ENCODE results near the gene NAT14. TPM values are rescaled to one million over a fixed set of nuclear protein-coding genes. Genes with fewer than 3 reads are reported as not detected.

The NAT14 gene
- total RNA-seq, 1 experiment from 2014 or later, result 93.1 TPM

DNA sequence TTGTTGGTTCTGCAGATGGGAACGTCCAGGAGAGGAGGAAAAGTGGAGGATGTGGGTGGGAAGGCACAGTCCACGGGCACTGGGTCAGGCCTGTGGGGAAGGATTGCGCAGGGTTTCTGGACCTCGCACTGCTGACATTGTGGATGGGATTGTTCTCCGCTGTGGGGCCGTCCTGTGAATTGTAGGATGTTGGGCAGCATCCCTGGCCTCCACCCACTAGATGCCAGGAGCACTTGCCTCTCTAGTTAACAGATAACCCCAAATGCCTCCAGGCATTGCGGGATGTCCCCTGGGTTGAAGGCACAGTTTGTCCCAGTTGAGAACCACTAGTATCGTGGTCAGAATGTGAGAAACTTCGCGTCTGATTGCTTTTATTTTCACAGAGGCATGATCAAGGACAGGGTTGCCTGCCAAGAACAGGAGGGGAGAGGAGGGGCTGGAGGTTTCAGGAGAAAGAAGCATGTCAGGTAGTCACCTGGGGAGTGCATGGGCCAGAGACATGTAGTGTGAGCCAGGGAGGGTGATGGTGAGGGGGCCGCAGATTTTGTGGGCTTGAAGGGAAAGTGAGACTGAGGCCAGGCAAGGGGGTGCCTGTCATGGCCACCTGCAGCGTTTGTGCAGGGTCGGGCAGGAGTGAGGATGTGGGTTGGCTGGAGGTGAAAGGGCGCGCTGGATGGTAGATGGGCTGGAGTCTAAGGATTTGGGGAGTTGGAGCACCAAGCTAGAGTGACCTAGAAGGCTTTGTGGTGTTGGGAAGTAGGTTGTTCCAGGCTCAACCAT lies 5.3 kb upstream of the NAT14 start:
- Histone ChIP-seq H3K4me3 (ENCODE audit: low read depth in 2 of 2, low read length in 2 of 2) (no peak overlapping the region), H3K36me3 (ENCODE audit: control insufficient read depth, insufficient read depth, low read length) (no peaks in the 10 kb centered on the region), H3K27ac (ENCODE audit: low read length) (no peak overlapping the region), H3K9me3 (ENCODE audit: control insufficient read depth, insufficient read depth, low read depth, low read length) (no peaks in the 10 kb centered on the region), H3K27me3 (ENCODE audit: control insufficient read depth, insufficient read depth, low read length) (no peaks in the 10 kb centered on the region), H3K4me1 (ENCODE audit: control insufficient read depth, insufficient read depth, low read length) (peaks cover 39% of the 10 kb centered on the region)
- POLR2A ChIA-PET, result no interaction called here
- intact Hi-C loops (cut with micrococcal nuclease; ENCODE audit: unreplicated experiment) (no loop called here), in situ Hi-C loops (cut with HindIII; ENCODE audit: low pct_unique_long_range_greater_than_20kb, low sequenced_read_pairs) (no loop called here)
- DNase-seq (ENCODE audit: low read depth, low spot score) (no peak), ATAC-seq (no peak)
- CTCF ChIA-PET, result interaction anchor here (0.5 to 1.1 kb wide), 2 partner anchors 16 to 57 kb away, joined by 3 to 4 read pairs; partner anchors contain the start of gene SBK2
- BruUV-seq (replicated peaks), result no TSS peak
- TF ChIP-seq, protein P1, sequence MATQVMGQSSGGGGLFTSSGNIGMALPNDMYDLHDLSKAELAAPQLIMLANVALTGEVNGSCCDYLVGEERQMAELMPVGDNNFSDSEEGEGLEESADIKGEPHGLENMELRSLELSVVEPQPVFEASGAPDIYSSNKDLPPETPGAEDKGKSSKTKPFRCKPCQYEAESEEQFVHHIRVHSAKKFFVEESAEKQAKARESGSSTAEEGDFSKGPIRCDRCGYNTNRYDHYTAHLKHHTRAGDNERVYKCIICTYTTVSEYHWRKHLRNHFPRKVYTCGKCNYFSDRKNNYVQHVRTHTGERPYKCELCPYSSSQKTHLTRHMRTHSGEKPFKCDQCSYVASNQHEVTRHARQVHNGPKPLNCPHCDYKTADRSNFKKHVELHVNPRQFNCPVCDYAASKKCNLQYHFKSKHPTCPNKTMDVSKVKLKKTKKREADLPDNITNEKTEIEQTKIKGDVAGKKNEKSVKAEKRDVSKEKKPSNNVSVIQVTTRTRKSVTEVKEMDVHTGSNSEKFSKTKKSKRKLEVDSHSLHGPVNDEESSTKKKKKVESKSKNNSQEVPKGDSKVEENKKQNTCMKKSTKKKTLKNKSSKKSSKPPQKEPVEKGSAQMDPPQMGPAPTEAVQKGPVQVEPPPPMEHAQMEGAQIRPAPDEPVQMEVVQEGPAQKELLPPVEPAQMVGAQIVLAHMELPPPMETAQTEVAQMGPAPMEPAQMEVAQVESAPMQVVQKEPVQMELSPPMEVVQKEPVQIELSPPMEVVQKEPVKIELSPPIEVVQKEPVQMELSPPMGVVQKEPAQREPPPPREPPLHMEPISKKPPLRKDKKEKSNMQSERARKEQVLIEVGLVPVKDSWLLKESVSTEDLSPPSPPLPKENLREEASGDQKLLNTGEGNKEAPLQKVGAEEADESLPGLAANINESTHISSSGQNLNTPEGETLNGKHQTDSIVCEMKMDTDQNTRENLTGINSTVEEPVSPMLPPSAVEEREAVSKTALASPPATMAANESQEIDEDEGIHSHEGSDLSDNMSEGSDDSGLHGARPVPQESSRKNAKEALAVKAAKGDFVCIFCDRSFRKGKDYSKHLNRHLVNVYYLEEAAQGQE (IDR thresholded peaks at IDR 0.05; ENCODE audit: insufficient read depth in 1 of 2, low read depth in 2 of 2, low read length in 1 of 2), result no peak
- TF ChIP-seq, protein P2, sequence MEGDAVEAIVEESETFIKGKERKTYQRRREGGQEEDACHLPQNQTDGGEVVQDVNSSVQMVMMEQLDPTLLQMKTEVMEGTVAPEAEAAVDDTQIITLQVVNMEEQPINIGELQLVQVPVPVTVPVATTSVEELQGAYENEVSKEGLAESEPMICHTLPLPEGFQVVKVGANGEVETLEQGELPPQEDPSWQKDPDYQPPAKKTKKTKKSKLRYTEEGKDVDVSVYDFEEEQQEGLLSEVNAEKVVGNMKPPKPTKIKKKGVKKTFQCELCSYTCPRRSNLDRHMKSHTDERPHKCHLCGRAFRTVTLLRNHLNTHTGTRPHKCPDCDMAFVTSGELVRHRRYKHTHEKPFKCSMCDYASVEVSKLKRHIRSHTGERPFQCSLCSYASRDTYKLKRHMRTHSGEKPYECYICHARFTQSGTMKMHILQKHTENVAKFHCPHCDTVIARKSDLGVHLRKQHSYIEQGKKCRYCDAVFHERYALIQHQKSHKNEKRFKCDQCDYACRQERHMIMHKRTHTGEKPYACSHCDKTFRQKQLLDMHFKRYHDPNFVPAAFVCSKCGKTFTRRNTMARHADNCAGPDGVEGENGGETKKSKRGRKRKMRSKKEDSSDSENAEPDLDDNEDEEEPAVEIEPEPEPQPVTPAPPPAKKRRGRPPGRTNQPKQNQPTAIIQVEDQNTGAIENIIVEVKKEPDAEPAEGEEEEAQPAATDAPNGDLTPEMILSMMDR (IDR thresholded peaks at IDR 0.05), result no peak
- TF ChIP-seq POLR2AphosphoS5 (IDR thresholded peaks at IDR 0.05; ENCODE audit: low read depth, low read length) (no peak), TCF7L2 (IDR thresholded peaks at IDR 0.05; ENCODE audit: low read depth, low read length) (no peak), SIN3A (IDR thresholded peaks at IDR 0.05; ENCODE audit: borderline replicate concordance, insufficient read depth, low read depth, low read length) (no peak)

DNA sequence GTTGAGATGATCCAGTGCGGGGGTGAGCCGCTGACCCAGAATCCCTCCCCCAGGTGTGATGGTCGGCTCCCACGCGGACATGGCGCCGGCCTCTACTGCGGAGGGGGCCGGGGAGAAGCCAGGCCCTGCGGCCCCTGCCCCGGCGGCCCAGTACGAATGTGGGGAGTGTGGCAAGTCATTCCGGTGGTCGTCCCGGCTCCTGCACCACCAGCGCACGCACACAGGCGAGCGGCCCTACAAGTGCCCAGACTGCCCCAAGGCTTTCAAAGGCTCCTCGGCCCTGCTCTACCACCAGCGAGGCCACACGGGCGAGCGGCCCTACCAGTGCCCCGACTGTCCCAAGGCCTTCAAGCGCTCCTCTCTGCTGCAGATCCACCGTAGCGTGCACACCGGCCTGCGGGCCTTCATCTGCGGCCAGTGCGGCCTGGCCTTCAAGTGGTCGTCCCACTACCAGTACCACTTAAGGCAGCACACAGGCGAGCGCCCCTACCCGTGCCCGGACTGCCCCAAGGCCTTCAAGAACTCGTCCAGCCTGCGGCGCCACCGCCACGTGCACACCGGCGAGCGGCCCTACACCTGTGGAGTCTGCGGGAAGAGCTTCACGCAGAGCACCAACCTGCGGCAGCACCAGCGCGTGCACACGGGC lies 3.7 kb upstream of the NAT14 start:
- Histone ChIP-seq H3K4me1 (ENCODE audit: control insufficient read depth, insufficient read depth, low read length) (peaks cover 35% of the 10 kb centered on the region), H3K9me3 (ENCODE audit: control insufficient read depth, insufficient read depth, low read depth, low read length) (no peaks in the 10 kb centered on the region), H3K27me3 (ENCODE audit: control insufficient read depth, insufficient read depth, low read length) (no peaks in the 10 kb centered on the region), H3K36me3 (ENCODE audit: control insufficient read depth, insufficient read depth, low read length) (peaks cover 3% of the 10 kb centered on the region; the same call in 1 of the 2 replicates), H3K4me3 (ENCODE audit: low read depth in 2 of 2, low read length in 2 of 2) (no peak overlapping the region), H3K27ac (ENCODE audit: low read length) (no peak overlapping the region)
- ChIA-PET POLR2A (no interaction called here), CTCF (no interaction called here)
- no peak for TF ChIP-seq POLR2AphosphoS5 (IDR thresholded peaks at IDR 0.05; ENCODE audit: low read depth, low read length)
- TF ChIP-seq, protein P2 (IDR thresholded peaks at IDR 0.05), result no peak
- TF ChIP-seq, protein P1 (IDR thresholded peaks at IDR 0.05; ENCODE audit: insufficient read depth in 1 of 2, low read depth in 2 of 2, low read length in 1 of 2), result no peak
- no peak for TF ChIP-seq SIN3A (IDR thresholded peaks at IDR 0.05; ENCODE audit: borderline replicate concordance, insufficient read depth, low read depth, low read length)
- TF ChIP-seq TCF7L2 (IDR thresholded peaks at IDR 0.05; ENCODE audit: low read depth, low read length), result no peak
- intact Hi-C loops (cut with micrococcal nuclease; ENCODE audit: unreplicated experiment), result no loop called here
- no TSS peak for BruUV-seq (replicated peaks)
- in situ Hi-C loops (cut with HindIII; ENCODE audit: low pct_unique_long_range_greater_than_20kb, low sequenced_read_pairs), result no loop called here
- DNase-seq (ENCODE audit: low read depth, low spot score), result no peak
- ATAC-seq, result no peak

All from Panc1 (cell line).